Hippocampal formation (tissue), 2 donors: ENCODE measurements around the gene TBC1D8.
"Not testable (repeated sequence)": the region's sequence is repeated elsewhere in the genome, so short reads cannot be mapped to it uniquely, and the experiment has no call there.

Experiments
- DNase-seq, 2 donors: peaks; one replicate each; lab custom pipeline; 2025; lab: John Stamatoyannopoulos, UW

Gene TBC1D8

DNA sequence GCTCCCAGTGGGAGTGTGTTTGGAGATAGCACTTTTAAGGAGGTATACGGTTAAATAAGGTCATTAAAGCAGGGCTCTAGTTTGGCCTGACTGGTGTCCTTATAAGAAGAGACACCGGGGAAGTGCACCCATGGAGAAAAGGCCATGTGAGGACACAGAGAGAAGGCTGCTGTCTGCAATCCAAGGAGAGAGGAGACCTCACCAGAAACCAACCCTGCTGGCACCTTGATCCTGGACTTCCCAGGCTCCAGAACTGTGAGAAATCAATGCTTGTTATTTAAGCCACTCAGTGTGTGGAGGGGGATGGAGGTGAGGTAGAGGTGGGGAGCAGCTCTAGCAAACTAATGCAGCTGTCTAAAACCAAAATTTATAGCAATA lies 87.1 kb downstream of the TBC1D8 start:
- no peak for DNase-seq

GRCh38 chr2:101063352-101064124 lies 87.6 kb downstream of the TBC1D8 start:
- DNase-seq: no peak

- DNase-seq: no peak
Measured at GRCh38 chr2:101058386-101058785, 92.8 kb downstream of the TBC1D8 start.

- DNase-seq: no peak
Measured at GRCh38 chr2:101057051-101057933, 93.9 kb downstream of the TBC1D8 start.

- DNase-seq: no peak
Measured at GRCh38 chr2:101053117-101053516, 98.1 kb downstream of the TBC1D8 start.

GRCh38 chr2:101052147-101052546 lies 99.0 kb downstream of the TBC1D8 start:
- no peak for DNase-seq

- DNase-seq: not testable (repeated sequence)
Measured at GRCh38 chr2:101050886-101051285, 100.3 kb downstream of the TBC1D8 start.

- DNase-seq: no peak
Measured at GRCh38 chr2:101048756-101049155, 102.4 kb downstream of the TBC1D8 start.

DNA sequence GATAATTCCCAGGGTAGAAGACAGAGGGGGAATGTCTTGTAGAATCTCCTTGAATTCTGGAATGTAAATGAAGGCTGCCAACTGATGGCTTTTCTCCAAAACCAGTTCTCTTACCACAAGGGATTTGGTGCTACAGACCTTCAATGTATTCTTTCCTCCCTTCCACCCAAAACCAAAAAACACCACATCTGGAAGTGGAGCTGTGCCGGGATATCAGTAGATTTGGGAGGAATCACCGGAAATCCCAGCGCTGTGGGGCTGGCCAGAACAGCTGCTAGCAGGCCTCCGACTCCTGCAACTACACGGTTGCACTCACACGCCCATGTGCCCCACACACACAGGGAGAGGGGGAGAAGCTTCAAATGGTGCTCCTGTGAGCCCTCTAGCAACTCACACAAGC lies 103.4 kb downstream of the TBC1D8 start:
- DNase-seq: no peak

GRCh38 chr2:101047075-101047766 lies 104.0 kb downstream of the TBC1D8 start:
- DNase-seq: no peak

GRCh38 chr2:101045330-101045729 lies 105.9 kb downstream of the TBC1D8 start:
- no peak for DNase-seq

DNA sequence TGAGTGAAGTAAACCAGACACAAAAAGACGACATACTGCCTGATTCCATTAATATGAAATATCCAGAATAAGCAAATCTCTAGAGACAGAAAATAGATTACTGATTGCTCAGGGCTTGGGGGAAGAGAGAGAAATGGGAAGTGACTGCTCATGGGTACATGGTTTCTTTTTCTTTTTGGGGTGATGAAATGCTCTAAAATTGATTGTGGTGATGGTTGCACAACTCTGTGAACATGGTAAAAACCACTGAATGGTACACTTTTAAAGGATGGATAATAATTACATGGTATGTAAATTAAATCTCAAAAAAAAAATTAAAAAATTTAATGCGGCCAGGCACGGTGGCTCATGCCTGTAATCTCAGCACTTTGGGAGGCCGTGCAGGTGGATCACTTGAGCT lies 109.8 kb downstream of the TBC1D8 start:
- DNase-seq: no peak

GRCh38 chr2:101040761-101041160 lies 110.4 kb downstream of the TBC1D8 start:
- no peak for DNase-seq

DNA sequence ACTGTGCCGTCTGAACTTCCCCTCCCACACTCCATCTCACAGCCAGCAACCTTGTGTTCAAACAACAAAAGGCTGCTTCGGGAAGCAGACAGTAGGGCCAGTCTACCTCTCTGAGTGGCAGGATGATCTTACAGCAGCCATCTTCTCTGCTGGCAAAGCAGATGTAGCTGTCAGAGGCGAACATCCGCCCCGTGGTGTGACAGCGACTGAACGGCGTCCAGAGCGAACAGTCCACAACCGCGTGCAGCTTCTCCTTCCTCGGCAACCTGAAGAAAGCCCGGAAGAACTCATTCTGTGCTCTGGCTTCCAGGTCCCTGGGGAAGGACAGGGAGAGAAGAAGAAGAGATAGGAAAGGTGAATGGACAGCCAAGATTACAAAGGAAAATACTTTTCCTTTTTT lies 111.1 kb downstream of the TBC1D8 start:
- no peak for DNase-seq

DNA sequence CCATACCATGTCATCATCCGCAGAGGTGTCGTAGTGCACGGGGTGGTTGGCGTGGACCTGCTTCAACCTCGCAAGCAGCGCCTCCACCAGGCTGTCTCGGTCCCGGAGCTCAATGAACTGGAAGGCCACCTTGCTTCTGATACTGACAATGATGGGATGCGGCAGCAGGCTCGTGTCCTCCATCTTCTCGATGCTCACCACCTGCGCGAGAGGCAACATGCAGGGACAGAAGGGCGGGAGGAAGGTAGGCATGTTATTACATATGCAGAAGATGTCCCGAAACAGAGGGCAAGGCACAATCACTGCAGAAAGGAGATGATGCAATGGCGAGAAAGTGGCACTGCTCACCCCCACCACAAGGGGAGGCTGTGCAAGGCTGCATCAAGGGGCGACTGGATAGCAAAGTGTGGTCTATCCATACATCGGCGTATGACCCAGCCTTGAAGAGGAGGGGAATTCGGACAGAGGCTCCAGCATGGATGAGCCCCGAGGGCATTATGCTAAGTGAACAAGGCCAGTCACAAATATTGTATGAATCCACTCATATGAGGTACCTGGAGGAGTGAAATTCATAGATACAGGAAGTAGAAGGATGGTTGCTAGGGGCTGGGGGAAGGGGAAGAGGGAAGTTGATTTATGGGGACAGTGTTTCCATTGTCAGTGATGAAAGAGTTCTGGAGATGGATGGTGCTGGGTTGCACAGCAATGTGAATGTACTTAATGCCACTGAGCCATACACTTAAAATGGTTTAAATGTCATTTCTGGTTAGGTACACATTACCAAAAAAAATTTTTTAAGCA lies 112.5 kb downstream of the TBC1D8 start:
- no peak for DNase-seq

GRCh38 chr2:101037161-101037755 lies 113.9 kb downstream of the TBC1D8 start:
- DNase-seq: no peak

DNA sequence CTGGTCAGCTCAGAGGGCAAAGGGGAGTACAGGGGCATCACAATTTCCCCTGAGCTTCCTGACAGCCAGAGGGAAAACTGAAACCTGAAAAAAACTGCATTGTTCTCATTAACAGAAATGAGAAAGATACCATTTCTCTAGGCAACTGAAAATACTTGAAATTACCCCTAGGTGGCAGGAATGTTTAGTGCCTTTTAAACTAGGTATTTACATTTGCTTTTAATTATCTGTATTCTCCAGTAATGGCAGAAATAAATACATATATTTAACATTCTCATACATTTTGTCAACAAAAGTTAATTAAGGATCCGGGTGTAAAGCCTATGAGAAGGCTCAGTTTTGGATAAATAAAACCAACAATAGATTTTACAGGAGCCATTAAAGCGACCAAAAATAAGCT lies 114.6 kb downstream of the TBC1D8 start:
- no peak for DNase-seq

DNA sequence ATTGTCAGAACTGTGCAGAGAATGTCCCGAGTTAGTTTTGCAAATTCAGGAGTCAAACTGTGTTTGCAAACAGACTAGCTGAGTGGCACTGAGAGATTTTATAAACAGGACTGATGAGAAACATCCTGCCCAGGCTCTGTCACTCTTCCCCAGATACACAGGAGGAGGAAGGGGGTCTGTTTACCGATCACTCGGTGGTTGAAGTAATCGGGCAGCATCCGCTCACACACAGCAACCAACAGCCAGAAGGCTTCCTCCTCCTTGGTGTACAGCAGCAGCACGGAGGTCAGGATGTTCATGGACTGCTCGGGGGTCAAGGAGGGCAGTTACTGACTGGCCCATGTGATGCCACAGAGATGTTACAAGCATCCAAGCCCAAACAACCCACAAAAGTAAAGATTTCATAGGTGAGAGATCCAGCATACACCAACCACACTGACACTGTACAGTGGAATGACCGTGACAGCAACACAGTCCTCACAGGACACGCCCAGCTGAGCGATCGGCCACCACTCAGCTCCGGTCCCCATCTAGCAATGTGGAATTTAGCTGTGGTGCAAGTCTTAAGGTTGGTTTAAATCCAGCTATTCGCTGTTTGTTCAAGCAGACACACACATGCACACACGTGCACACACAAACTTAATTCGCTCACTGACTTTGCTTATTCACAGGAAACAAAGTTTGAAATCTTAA lies 119.0 kb downstream of the TBC1D8 start:
- no peak for DNase-seq

GRCh38 chr2:101030866-101031554 lies 120.2 kb downstream of the TBC1D8 start:
- no peak for DNase-seq

GRCh38 chr2:101027852-101028251 lies 123.3 kb downstream of the TBC1D8 start:
- no peak for DNase-seq
